ENCODE measurements around the gene CAMK2G.

GRCh38 chr10:73914036-73914435, 39.7 kb upstream of the CAMK2G start:
- TF ChIP-seq CTCF (IDR thresholded peaks at IDR 0.05; ENCODE audit: insufficient read depth, low read length, poor library complexity, severe bottlenecking): no peak
- no peak for TF ChIP-seq EZH2phosphoT487 (conservative IDR thresholded peaks at IDR 0.05; ENCODE audit: low read length)

Data from SU-DHL-6 (cell line).